HG03095 (cell line): ENCODE results near the gene ARHGEF4.

Experiments used
- ATAC-seq: cut with Tn5 transposase; IDR thresholded peaks from one replicate; pipeline ENCODE4 v1.9.1; 2021; ENCODE audit warnings: moderate library complexity; ENCODE audit not compliant: unreplicated experiment

The ARHGEF4 gene

GRCh38 chr2:130836501-130837174, at the start of gene ARHGEF4:
Gene ARHGEF4, plus strand, starts transcription at chr2:130836914. Its CDS starts 40 bp downstream, at chr2:130836954.
- ATAC-seq, result peak; percentile 62

- ATAC-seq, result no peak
Measured at GRCh38 chr2:130787841-130788240, 48.9 kb upstream of the ARHGEF4 start.

GRCh38 chr2:130790312-130790711, 46.4 kb upstream of the ARHGEF4 start:
- ATAC-seq, result no peak

- no peak for ATAC-seq
Measured at GRCh38 chr2:130790804-130791616, 45.7 kb upstream of the ARHGEF4 start.

- no peak for ATAC-seq
Measured at GRCh38 chr2:130791617-130791939, 45.1 kb upstream of the ARHGEF4 start.

- ATAC-seq, result no peak
Measured at GRCh38 chr2:130795431-130795830, 41.3 kb upstream of the ARHGEF4 start.

- no peak for ATAC-seq
Measured at GRCh38 chr2:130796290-130796689, 40.4 kb upstream of the ARHGEF4 start.

GRCh38 chr2:130797493-130798435, 39.0 kb upstream of the ARHGEF4 start:
- ATAC-seq, result peak; percentile 93

GRCh38 chr2:130798472-130799218, 38.1 kb upstream of the ARHGEF4 start:
- ATAC-seq, result no peak

- ATAC-seq, result no peak
Measured at GRCh38 chr2:130799295-130799694, 37.4 kb upstream of the ARHGEF4 start.

GRCh38 chr2:130805613-130806012, 31.1 kb upstream of the ARHGEF4 start:
- ATAC-seq, result no peak

- no peak for ATAC-seq
Measured at GRCh38 chr2:130806370-130806769, 30.3 kb upstream of the ARHGEF4 start.

- no peak for ATAC-seq
Measured at GRCh38 chr2:130807659-130808385, 28.9 kb upstream of the ARHGEF4 start.

GRCh38 chr2:130808482-130809268, 28.0 kb upstream of the ARHGEF4 start:
- no peak for ATAC-seq

- no peak for ATAC-seq
Measured at GRCh38 chr2:130810490-130810889, 26.2 kb upstream of the ARHGEF4 start.

- ATAC-seq, result no peak
Measured at GRCh38 chr2:130813722-130814121, 23.0 kb upstream of the ARHGEF4 start.

GRCh38 chr2:130814931-130815680, 21.6 kb upstream of the ARHGEF4 start:
- no peak for ATAC-seq

GRCh38 chr2:130818809-130819208, 17.9 kb upstream of the ARHGEF4 start:
- ATAC-seq, result no peak
